Psoas muscle (tissue), 8 donors: Measurements from ENCODE around the gene ATRIP. TPM values are rescaled to one million over a fixed set of nuclear protein-coding genes. Genes with fewer than 3 reads are reported as not detected.
"Not testable (repeated sequence)": the region's sequence is repeated elsewhere in the genome, so short reads cannot be mapped to it uniquely, and the experiment has no call there.

ENCODE experiments used
- ATAC-seq, 4 donors: fragments of 200-7000 bp; cut with Tn5 transposase; one replicate each; pipeline ENCODE4 v1.9.1; 2020; ENCODE audit warnings: moderate library complexity in 3 of 4, mild to moderate bottlenecking in 2 of 4
- DNase-seq, 2 donors: peaks; one replicate each; pipeline ENCODE4 v3.0.0-alpha.2; 2020
- H3K27ac ChIP-seq: fragments of 200-600 bp; one replicate; pipeline ENCODE4 v1.8.0; 2022
- H3K27me3 ChIP-seq, 3 donors: fragments of 200-600 bp in 1 of 3; one replicate each; pipeline versions ENCODE4 v1.6.1 to v1.8.0; 2013 to 2022; ENCODE audit warnings: low read length in 2 of 3, mild to moderate bottlenecking in 2 of 3, moderate library complexity in 1 of 3; ENCODE audit not compliant: insufficient read depth in 3 of 3
- H3K36me3 ChIP-seq, 2 donors: fragments of 200-600 bp in 1 of 2; one replicate each; pipeline versions ENCODE4 v1.6.1 to v1.8.0; 2013 to 2022; ENCODE audit warnings: low read depth in 1 of 2, mild to moderate bottlenecking in 1 of 2, moderate library complexity in 1 of 2; ENCODE audit not compliant: insufficient read depth in 1 of 2
- H3K4me1 ChIP-seq: fragments of 200-600 bp; one replicate; pipeline ENCODE4 v1.8.0; 2022
- H3K4me3 ChIP-seq: fragments of 200-600 bp; one replicate; pipeline ENCODE4 v1.8.0; 2022; ENCODE audit warnings: mild to moderate bottlenecking
- H3K9me3 ChIP-seq: fragments of 200-600 bp; one replicate; pipeline ENCODE4 v1.8.0; 2022
- WGBS, 3 donors: extraction: QIAGEN DNeasy Blood & Tissue Kit; methylation state at CpG; one replicate each; pipeline versions ENCODE4 v1.1.6 to v1.1.7; 2013; 5-methylcytosine and 5-hydroxymethylcytosine counted together
- intact Hi-C, 2 donors: fragments of 100-400 bp; cut with DNase I; formaldehyde crosslinking; loops; one replicate each; pipeline versions ENCODE4 v1.11.0 to v1.14.2; 2022
- polyA plus RNA-seq, 3 donors: library from polyadenylated mRNA; stranded (reverse); fragments of 200-250 nt; gene quantifications; one replicate each; pipeline ENCODE4 v1.2.3, GENCODE V29; 2013
- total RNA-seq, 4 donors: library from RNA; stranded (reverse); fragmentation: NEBNext Ultra II Directional in 2 of 4; extraction: Animal tissue kit (Norgen Biotek cat#: 25700) in 2 of 4; gene quantifications; one replicate each; pipeline versions ENCODE4 v1.2.1 to v1.2.4, GENCODE V29; 2021 to 2023
- TF ChIP-seq, protein P1 (sequence below): fragments of 200-600 bp; IDR thresholded peaks from one replicate; pipeline ENCODE4 v1.8.0; 2022; ENCODE audit warnings: antibody characterized with exemption
- donor health status: healthy with polysubstance abuse.
- donor health status: DM: no; HTN: no; CAD: no; lungs with moderate emphysema.
- donor health status: Bipolar disorder and iron deficiency.
- donor health status: healthy.
- donor health status: DM: yes; HTN: yes; CAD: no.
- donor health status: DM: no; HTN: no; CAD: no.
- donor health status: DM: no; HTN: no; CAD: no.
- donor health status: DM: yes; HTN: yes; CAD: no.

ATRIP gene
- total and polyA plus RNA-seq, 7 donors = 3.7 to 5.6 (median 4.5) TPM

DNA sequence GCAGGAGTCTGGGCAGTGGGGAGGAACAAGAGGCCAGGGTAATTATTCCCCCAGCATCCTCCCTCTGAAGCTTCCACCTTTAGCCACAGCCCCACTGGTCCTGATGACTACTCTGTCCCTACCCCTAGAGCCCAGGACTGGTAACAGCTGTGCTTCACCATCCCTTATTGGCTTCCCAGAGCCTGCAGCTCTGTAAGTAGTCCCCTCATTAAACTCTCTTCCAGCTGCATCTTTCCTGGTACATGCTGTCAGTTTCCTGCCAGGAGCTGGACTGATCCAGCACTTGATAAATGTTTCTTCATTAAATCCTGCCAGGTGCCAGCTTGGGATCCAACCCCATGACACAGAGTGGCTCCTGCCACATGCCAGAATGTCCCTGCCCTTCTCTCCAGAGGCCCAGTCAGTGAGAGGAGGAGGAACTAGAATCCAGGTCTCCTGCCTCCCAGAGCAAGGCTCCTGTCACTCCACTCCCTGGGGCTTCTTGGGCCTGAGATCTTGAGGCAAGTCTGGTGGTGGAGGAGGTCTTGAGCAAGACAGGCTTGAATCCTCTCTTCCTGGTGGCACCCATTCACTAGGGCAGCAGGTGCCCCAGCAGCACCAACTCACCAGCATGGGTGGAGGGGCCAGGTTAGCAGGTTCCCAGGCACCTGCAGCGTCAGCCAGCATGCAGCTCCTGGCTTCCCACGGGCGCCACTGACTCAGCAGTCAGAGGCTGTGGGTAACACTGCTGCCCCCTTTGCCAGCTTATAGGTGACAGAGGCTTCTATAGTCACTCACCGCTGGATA is 47.0 kb upstream of the ATRIP start:
- DNase-seq (peak in 1 of 2 donors; percentile 14), ATAC-seq (no peak)
- no peak overlapping the region for H3K27ac ChIP-seq
- intact Hi-C loops = loop anchor here in 1 of 2 donors (5.0 kb wide), 2 partner anchors 127 to 148 kb away; no protein-coding TSS in a partner anchor
- H3K36me3 ChIP-seq = no peaks in the 10 kb centered on the region
- no peak overlapping the region for H3K4me3 ChIP-seq
- H3K9me3 ChIP-seq = no peaks in the 10 kb centered on the region
- peaks cover 0 to 5% (median 0%) of the 10 kb centered on the region in 3 donors for H3K27me3 ChIP-seq
- 66 to 76% (median 73%) methylated on average over 4 of the region's 4 CpGs for WGBS, 3 donors
- TF ChIP-seq, protein P1, sequence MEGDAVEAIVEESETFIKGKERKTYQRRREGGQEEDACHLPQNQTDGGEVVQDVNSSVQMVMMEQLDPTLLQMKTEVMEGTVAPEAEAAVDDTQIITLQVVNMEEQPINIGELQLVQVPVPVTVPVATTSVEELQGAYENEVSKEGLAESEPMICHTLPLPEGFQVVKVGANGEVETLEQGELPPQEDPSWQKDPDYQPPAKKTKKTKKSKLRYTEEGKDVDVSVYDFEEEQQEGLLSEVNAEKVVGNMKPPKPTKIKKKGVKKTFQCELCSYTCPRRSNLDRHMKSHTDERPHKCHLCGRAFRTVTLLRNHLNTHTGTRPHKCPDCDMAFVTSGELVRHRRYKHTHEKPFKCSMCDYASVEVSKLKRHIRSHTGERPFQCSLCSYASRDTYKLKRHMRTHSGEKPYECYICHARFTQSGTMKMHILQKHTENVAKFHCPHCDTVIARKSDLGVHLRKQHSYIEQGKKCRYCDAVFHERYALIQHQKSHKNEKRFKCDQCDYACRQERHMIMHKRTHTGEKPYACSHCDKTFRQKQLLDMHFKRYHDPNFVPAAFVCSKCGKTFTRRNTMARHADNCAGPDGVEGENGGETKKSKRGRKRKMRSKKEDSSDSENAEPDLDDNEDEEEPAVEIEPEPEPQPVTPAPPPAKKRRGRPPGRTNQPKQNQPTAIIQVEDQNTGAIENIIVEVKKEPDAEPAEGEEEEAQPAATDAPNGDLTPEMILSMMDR = no peak
- H3K4me1 ChIP-seq = no peaks in the 10 kb centered on the region

DNA sequence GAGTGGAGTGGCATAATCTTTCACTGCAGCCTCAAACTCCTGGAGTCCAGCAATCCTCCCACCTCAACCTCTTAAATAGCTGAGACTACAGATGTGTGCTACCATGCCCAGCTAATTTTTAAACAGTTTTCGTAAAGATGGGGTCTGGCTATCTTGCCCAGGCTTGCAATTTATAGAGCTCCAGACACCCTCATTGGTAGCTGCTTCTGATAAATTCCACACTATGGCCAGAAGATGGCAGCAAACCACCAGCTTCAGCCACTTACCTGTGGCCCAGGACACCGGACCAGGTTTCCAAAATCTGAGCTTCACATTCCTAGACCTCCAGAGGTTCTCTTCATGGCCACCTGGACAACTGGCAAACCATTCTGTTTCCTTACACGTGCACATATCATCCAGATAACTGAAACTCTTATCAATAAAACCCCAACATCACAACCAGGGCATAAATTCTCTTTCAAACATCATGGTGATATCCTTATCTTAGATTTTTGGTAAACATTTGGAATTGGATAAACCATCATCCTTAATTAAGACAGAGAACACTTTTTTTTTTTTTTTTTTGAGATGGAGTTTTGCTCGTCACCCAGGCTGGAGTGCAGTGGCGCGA is 45.6 kb upstream of the ATRIP start:
- peak; percentile 61 to 87 (median 68) for ATAC-seq
- Histone ChIP-seq H3K36me3 (no peaks in the 10 kb centered on the region), H3K9me3 (no peaks in the 10 kb centered on the region), H3K4me1 (no peaks in the 10 kb centered on the region), H3K27me3 (peaks cover 0 to 5% (median 0%) of the 10 kb centered on the region in 3 donors), H3K4me3 (no peak overlapping the region), H3K27ac (no peak overlapping the region)
- DNase-seq = peak; percentile 28 to 56
- 60 to 62% (median 60%) methylated on average over 6 of the region's 6 CpGs for WGBS, 3 donors
- TF ChIP-seq, protein P1 = peak; percentile 72
- intact Hi-C loops = loop anchor here (1.0 to 5.0 kb wide), 3 partner anchors 33 to 146 kb away; no protein-coding TSS in a partner anchor

DNA sequence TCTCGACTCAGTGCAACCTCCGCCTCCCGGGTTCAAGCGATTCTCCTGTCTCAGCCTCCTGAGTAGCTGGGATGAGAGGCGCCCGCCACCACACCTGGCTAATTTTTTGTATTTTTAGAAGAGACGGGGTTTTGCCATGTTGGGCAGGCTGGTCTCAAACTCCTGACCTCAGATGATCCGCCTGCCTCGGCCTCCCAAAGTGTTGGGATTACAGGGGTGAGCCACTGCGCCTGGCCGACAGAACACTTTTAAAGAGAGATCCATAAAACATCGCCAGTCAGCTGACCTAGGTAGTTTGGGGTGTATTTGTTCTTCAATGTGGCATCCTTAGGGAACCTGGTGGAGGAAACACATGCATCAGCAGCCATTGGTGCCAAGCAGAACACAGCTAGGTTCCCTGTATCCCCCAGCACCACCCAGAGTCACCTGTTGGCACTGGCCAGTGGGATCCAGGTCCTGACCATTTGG is 45.1 kb upstream of the ATRIP start:
- intact Hi-C loops = loop anchor here (1.0 to 5.0 kb wide), 3 partner anchors 33 to 146 kb away; no protein-coding TSS in a partner anchor
- 84 to 93% (median 91%) methylated on average over 12 of the region's 12 CpGs for WGBS, 3 donors
- H3K27ac ChIP-seq = not testable (repeated sequence)

DNA sequence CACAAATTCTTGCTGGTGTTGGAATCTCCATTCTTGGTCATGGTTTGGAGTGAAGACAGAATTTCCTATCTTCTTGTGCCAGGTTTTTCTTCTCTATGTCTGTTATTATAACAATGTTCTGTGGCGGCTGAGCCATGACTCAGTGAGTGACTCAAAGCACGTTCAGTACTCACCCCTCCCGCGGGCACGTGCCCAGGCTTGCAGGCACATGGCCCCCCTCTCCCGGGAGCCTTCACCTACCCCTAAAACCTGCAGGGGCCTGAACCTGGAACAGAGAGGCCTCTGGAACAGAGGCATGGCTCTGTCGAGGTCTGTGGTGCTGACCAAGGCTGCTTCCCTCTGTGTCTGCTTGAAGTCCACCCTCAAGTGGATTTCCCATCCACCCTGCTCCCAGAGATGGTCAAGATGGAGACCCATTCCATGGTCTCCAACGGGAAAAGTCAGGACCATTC is 44.2 kb upstream of the ATRIP start:
- Histone ChIP-seq H3K27me3 (peaks cover 0 to 5% (median 0%) of the 10 kb centered on the region in 3 donors), H3K27ac (peak overlapping the region; percentile 23), H3K9me3 (no peaks in the 10 kb centered on the region), H3K36me3 (no peaks in the 10 kb centered on the region), H3K4me1 (no peaks in the 10 kb centered on the region), H3K4me3 (no peak overlapping the region)
- intact Hi-C loops = loop anchor here in 1 of 2 donors (5.0 kb wide), 1 partner anchor 145 kb away; no protein-coding TSS in a partner anchor
- TF ChIP-seq, protein P1 = no peak
- 23 to 36% (median 25%) methylated on average over 8 of the region's 8 CpGs for WGBS, 3 donors
- ATAC-seq (peak in 3 of 4 donors; percentile 75 to 85 (median 80)), DNase-seq (peak; percentile 89 to 91)

More for the DNA sequence above, 45.1 kb upstream of the ATRIP start:
- not testable (repeated sequence) for H3K4me1 ChIP-seq, ATAC-seq, H3K36me3 ChIP-seq, H3K27me3 ChIP-seq, H3K9me3 ChIP-seq, H3K4me3 ChIP-seq
- DNase-seq = peak in 1 of 2 donors; percentile 4

DNA sequence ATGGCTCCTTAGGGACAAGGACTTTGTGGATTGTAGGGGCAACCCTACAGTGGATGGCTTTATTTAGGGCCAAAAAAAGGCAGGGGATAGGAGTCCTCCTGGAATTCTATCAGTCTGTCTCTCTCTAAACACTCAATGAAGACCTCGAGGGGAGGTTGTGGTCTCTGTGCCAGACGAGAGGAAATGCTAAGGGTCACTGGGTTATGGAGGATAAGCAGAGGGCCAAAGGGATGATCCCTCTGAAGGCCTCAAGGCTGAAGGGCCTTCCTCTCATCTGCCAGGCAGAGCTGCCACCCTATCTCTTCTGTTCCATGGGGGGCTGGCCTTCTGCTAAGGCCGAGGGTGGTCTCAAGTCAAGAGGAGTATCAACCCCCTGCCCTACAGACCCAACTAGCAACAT is 43.6 kb upstream of the ATRIP start:
- intact Hi-C loops = loop anchor here in 1 of 2 donors (5.0 kb wide), 1 partner anchor 144 kb away; no protein-coding TSS in a partner anchor
- H3K27ac ChIP-seq = no peak overlapping the region
- H3K9me3 ChIP-seq = no peaks in the 10 kb centered on the region
- H3K27me3 ChIP-seq = peaks cover 0 to under 1% (median 0%) of the 10 kb centered on the region in 3 donors
- H3K36me3 ChIP-seq = no peaks in the 10 kb centered on the region
- H3K4me1 ChIP-seq = no peaks in the 10 kb centered on the region
- no peak for ATAC-seq
- WGBS, 3 donors = 56 to 67% (median 64%) methylated on average over 3 of the region's 3 CpGs
- DNase-seq = no peak
- H3K4me3 ChIP-seq = no peak overlapping the region
- TF ChIP-seq, protein P1 = no peak
